ENCODE results near the gene NTM. TPM values are rescaled to one million over a fixed set of nuclear protein-coding genes. Genes with fewer than 3 reads are reported as not detected.

Gene NTM
- total and polyA plus RNA-seq, 5 donors = 35.0 to 148 (median 88.2) TPM

- ATAC-seq (peak in 1 of 2 donors; percentile 18), DNase-seq (no peak)
- intact Hi-C loops (cut with DNase I) = no loop called here
- no peak overlapping the region for H3K4me3 ChIP-seq (ENCODE audit: low read length)
- no peak overlapping the region for H3K27ac ChIP-seq (ENCODE audit: low read length)
- no peaks in the 10 kb centered on the region for H3K27me3 ChIP-seq (ENCODE audit: control insufficient read depth, insufficient read depth)
- H3K4me1 ChIP-seq (ENCODE audit: control insufficient read depth, insufficient read depth, low read length) = peaks cover 6% of the 10 kb centered on the region
- no peaks in the 10 kb centered on the region for H3K9me3 ChIP-seq (ENCODE audit: control insufficient read depth, low read length)
- WGBS = 94% methylated on average over 4 of the region's 4 CpGs
These were observed 678.8 kb downstream of the NTM start for GRCh38 chr11:132049205-132049604.

- peaks cover 6% of the 10 kb centered on the region for H3K4me1 ChIP-seq (ENCODE audit: control insufficient read depth, insufficient read depth, low read length)
- 50% methylated on average over 4 of the region's 4 CpGs for WGBS
- no peak overlapping the region for H3K27ac ChIP-seq (ENCODE audit: low read length)
- DNase-seq = no peak
- no peak overlapping the region for H3K4me3 ChIP-seq (ENCODE audit: low read length)
- intact Hi-C loops (cut with DNase I) = no loop called here
- peak; percentile 19 to 34 for ATAC-seq
- no peaks in the 10 kb centered on the region for H3K27me3 ChIP-seq (ENCODE audit: control insufficient read depth, insufficient read depth)
- H3K9me3 ChIP-seq (ENCODE audit: control insufficient read depth, low read length) = no peaks in the 10 kb centered on the region
These were observed 679.6 kb downstream of the NTM start for GRCh38 chr11:132050049-132050448.

- intact Hi-C loops (cut with DNase I) = no loop called here
- Histone ChIP-seq H3K27ac (ENCODE audit: low read length) (no peak overlapping the region), H3K27me3 (ENCODE audit: control insufficient read depth, insufficient read depth) (no peaks in the 10 kb centered on the region), H3K4me1 (ENCODE audit: control insufficient read depth, insufficient read depth, low read length) (peaks cover 6% of the 10 kb centered on the region), H3K9me3 (ENCODE audit: control insufficient read depth, low read length) (no peaks in the 10 kb centered on the region), H3K4me3 (ENCODE audit: low read length) (no peak overlapping the region)
- no peak for DNase-seq
- ATAC-seq = no peak
- WGBS = 59% methylated on average over 6 of the region's 6 CpGs
These were observed 680.3 kb downstream of the NTM start for GRCh38 chr11:132050577-132051165.

- 37% methylated on average over 2 of the region's 2 CpGs for WGBS
- ATAC-seq (no peak), DNase-seq (no peak)
- no peak overlapping the region for H3K4me3 ChIP-seq (ENCODE audit: low read length)
- H3K27ac ChIP-seq (ENCODE audit: low read length) = peak overlapping the region; percentile 9
- peaks cover 6% of the 10 kb centered on the region for H3K4me1 ChIP-seq (ENCODE audit: control insufficient read depth, insufficient read depth, low read length)
- no peaks in the 10 kb centered on the region for H3K9me3 ChIP-seq (ENCODE audit: control insufficient read depth, low read length)
- intact Hi-C loops (cut with DNase I) = no loop called here
- H3K27me3 ChIP-seq (ENCODE audit: control insufficient read depth, insufficient read depth) = no peaks in the 10 kb centered on the region
These were observed 681.3 kb downstream of the NTM start for GRCh38 chr11:132051704-132052103.

- no peak overlapping the region for H3K27ac ChIP-seq (ENCODE audit: low read length)
- peaks cover 6% of the 10 kb centered on the region for H3K4me1 ChIP-seq (ENCODE audit: control insufficient read depth, insufficient read depth, low read length)
- H3K9me3 ChIP-seq (ENCODE audit: control insufficient read depth, low read length) = no peaks in the 10 kb centered on the region
- DNase-seq (no peak), ATAC-seq (no peak)
- H3K27me3 ChIP-seq (ENCODE audit: control insufficient read depth, insufficient read depth) = no peaks in the 10 kb centered on the region
- H3K4me3 ChIP-seq (ENCODE audit: low read length) = no peak overlapping the region
- intact Hi-C loops (cut with DNase I) = no loop called here
- WGBS = 21% methylated on average over 2 of the region's 2 CpGs
These were observed 681.9 kb downstream of the NTM start for GRCh38 chr11:132052342-132052741.

- 80% methylated on average over 3 of the region's 3 CpGs for WGBS
- intact Hi-C loops (cut with DNase I) = no loop called here
- no peak for ATAC-seq
These were observed 682.5 kb downstream of the NTM start for GRCh38 chr11:132052904-132053303.

GRCh38 chr11:132054822-132055221, 684.4 kb downstream of the NTM start:
- Histone ChIP-seq H3K27ac (ENCODE audit: low read length) (no peak overlapping the region), H3K4me1 (ENCODE audit: control insufficient read depth, insufficient read depth, low read length) (peaks cover 10% of the 10 kb centered on the region), H3K9me3 (ENCODE audit: control insufficient read depth, low read length) (no peaks in the 10 kb centered on the region), H3K27me3 (ENCODE audit: control insufficient read depth, insufficient read depth) (no peaks in the 10 kb centered on the region), H3K4me3 (ENCODE audit: low read length) (no peak overlapping the region)
- WGBS = 11% methylated on average over 1 of the region's 1 CpG
- DNase-seq (no peak), ATAC-seq (no peak)
- intact Hi-C loops (cut with DNase I) = no loop called here

More at GRCh38 chr11:132052904-132053303, 682.5 kb downstream of the NTM start:
- Histone ChIP-seq H3K4me3 (ENCODE audit: low read length) (no peak overlapping the region), H3K27ac (ENCODE audit: low read length) (no peak overlapping the region), H3K9me3 (ENCODE audit: control insufficient read depth, low read length) (no peaks in the 10 kb centered on the region), H3K27me3 (ENCODE audit: control insufficient read depth, insufficient read depth) (no peaks in the 10 kb centered on the region), H3K4me1 (ENCODE audit: control insufficient read depth, insufficient read depth, low read length) (peaks cover 6% of the 10 kb centered on the region)
- DNase-seq = no peak

- WGBS = 74% methylated on average over 6 of the region's 6 CpGs
- ATAC-seq (no peak), DNase-seq (no peak)
- no peaks in the 10 kb centered on the region for H3K27me3 ChIP-seq (ENCODE audit: control insufficient read depth, insufficient read depth)
- H3K27ac ChIP-seq (ENCODE audit: low read length) = no peak overlapping the region
- H3K4me1 ChIP-seq (ENCODE audit: control insufficient read depth, insufficient read depth, low read length) = peaks cover 10% of the 10 kb centered on the region
- no peaks in the 10 kb centered on the region for H3K9me3 ChIP-seq (ENCODE audit: control insufficient read depth, low read length)
- no peak overlapping the region for H3K4me3 ChIP-seq (ENCODE audit: low read length)
- intact Hi-C loops (cut with DNase I) = no loop called here
These were observed 684.9 kb downstream of the NTM start for GRCh38 chr11:132055296-132055695.

GRCh38 chr11:132056689-132057088, 686.3 kb downstream of the NTM start:
- H3K27ac ChIP-seq (ENCODE audit: low read length) = no peak overlapping the region
- intact Hi-C loops (cut with DNase I) = no loop called here

GRCh38 chr11:132057266-132057665, 686.9 kb downstream of the NTM start:
- Histone ChIP-seq H3K9me3 (ENCODE audit: control insufficient read depth, low read length) (no peaks in the 10 kb centered on the region), H3K27ac (ENCODE audit: low read length) (no peak overlapping the region), H3K4me3 (ENCODE audit: low read length) (no peak overlapping the region), H3K27me3 (ENCODE audit: control insufficient read depth, insufficient read depth) (no peaks in the 10 kb centered on the region), H3K4me1 (ENCODE audit: control insufficient read depth, insufficient read depth, low read length) (peaks cover 4% of the 10 kb centered on the region)
- 63% methylated on average over 3 of the region's 3 CpGs for WGBS
- DNase-seq (no peak), ATAC-seq (no peak)
- intact Hi-C loops (cut with DNase I) = no loop called here

More at GRCh38 chr11:132056689-132057088, 686.3 kb downstream of the NTM start:
- Histone ChIP-seq H3K9me3 (ENCODE audit: control insufficient read depth, low read length) (no peaks in the 10 kb centered on the region), H3K4me1 (ENCODE audit: control insufficient read depth, insufficient read depth, low read length) (peaks cover 4% of the 10 kb centered on the region), H3K27me3 (ENCODE audit: control insufficient read depth, insufficient read depth) (no peaks in the 10 kb centered on the region), H3K4me3 (ENCODE audit: low read length) (no peak overlapping the region)
- 54% methylated on average over 6 of the region's 6 CpGs for WGBS
- DNase-seq = peak in 2 of 3 donors; percentile 54 to 58
- ATAC-seq = peak in 1 of 2 donors; percentile 31

- no peaks in the 10 kb centered on the region for H3K9me3 ChIP-seq (ENCODE audit: control insufficient read depth, low read length)
- H3K4me1 ChIP-seq (ENCODE audit: control insufficient read depth, insufficient read depth, low read length) = peaks cover 5% of the 10 kb centered on the region
- ATAC-seq = peak; percentile 46 to 60
- H3K27ac ChIP-seq (ENCODE audit: low read length) = no peak overlapping the region
- intact Hi-C loops (cut with DNase I) = no loop called here
- WGBS = 62% methylated on average over 8 of the region's 8 CpGs
- no peaks in the 10 kb centered on the region for H3K27me3 ChIP-seq (ENCODE audit: control insufficient read depth, insufficient read depth)
- peak in 2 of 3 donors; percentile 51 to 56 for DNase-seq
- no peak overlapping the region for H3K4me3 ChIP-seq (ENCODE audit: low read length)
These were observed 687.9 kb downstream of the NTM start for GRCh38 chr11:132058211-132058772.
